ENCODE results near the gene TCF23. TPM values are rescaled to one million over a fixed set of nuclear protein-coding genes. Genes with fewer than 3 reads are reported as not detected.

TCF23 gene
- total and polyA plus RNA-seq, 4 donors: 0.01 to 0.18 (median 0.04) TPM; not detected in 1

DNA sequence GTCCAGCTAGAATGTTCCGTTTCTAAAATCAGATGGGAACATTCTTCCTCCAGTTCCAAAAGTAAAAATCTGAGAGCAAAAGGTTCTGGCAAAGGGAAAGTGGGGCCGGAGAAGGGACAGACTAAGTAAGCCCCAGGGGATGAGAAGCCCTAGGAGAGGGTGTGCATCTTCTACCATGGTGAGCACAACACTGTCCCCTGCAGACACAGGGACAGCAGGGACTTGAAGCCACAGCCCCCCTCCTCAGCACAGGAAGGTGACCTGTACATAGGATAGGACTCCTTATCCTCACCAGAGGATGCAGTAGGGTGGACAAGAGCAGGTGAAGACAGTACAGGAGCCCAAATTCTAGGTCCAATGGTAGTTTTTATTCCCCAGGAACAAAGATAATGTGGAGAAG, 50.4 kb downstream of the TCF23 start:
- H3K4me3 ChIP-seq: no peak overlapping the region
- H3K27ac ChIP-seq (ENCODE audit: low read depth in 1 of 2, low read length in 1 of 2): no peak overlapping the region
- ATAC-seq (ENCODE audit: insufficient read depth, low FRiP score): no peak
- 90 to 95% methylated on average over 2 of the region's 2 CpGs for WGBS, 2 donors
- TF ChIP-seq, protein P1, sequence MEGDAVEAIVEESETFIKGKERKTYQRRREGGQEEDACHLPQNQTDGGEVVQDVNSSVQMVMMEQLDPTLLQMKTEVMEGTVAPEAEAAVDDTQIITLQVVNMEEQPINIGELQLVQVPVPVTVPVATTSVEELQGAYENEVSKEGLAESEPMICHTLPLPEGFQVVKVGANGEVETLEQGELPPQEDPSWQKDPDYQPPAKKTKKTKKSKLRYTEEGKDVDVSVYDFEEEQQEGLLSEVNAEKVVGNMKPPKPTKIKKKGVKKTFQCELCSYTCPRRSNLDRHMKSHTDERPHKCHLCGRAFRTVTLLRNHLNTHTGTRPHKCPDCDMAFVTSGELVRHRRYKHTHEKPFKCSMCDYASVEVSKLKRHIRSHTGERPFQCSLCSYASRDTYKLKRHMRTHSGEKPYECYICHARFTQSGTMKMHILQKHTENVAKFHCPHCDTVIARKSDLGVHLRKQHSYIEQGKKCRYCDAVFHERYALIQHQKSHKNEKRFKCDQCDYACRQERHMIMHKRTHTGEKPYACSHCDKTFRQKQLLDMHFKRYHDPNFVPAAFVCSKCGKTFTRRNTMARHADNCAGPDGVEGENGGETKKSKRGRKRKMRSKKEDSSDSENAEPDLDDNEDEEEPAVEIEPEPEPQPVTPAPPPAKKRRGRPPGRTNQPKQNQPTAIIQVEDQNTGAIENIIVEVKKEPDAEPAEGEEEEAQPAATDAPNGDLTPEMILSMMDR (IDR thresholded peaks at IDR 0.05; ENCODE audit: control extremely low read depth, extremely low read depth): no peak
- no peaks in the 10 kb centered on the region for H3K27me3 ChIP-seq (ENCODE audit: control insufficient read depth in 3 of 3, insufficient read depth in 3 of 3, low read length in 2 of 3)
- H3K9me3 ChIP-seq (ENCODE audit: control insufficient read depth in 4 of 4, insufficient read depth in 3 of 4, low read length in 3 of 4): no peaks in the 10 kb centered on the region
- H3K36me3 ChIP-seq (ENCODE audit: control insufficient read depth in 4 of 4, insufficient read depth in 4 of 4, low read length in 4 of 4): peaks cover 0 to 32% (median 6%) of the 10 kb centered on the region in 4 donors
- H3K4me1 ChIP-seq (ENCODE audit: control insufficient read depth in 5 of 5, insufficient read depth in 5 of 5, low read length in 5 of 5): no peaks in the 10 kb centered on the region
- no peak overlapping the region for H3K9ac ChIP-seq (ENCODE audit: insufficient read depth in 1 of 2, low read length in 2 of 2)
- no peak for DNase-seq

DNA sequence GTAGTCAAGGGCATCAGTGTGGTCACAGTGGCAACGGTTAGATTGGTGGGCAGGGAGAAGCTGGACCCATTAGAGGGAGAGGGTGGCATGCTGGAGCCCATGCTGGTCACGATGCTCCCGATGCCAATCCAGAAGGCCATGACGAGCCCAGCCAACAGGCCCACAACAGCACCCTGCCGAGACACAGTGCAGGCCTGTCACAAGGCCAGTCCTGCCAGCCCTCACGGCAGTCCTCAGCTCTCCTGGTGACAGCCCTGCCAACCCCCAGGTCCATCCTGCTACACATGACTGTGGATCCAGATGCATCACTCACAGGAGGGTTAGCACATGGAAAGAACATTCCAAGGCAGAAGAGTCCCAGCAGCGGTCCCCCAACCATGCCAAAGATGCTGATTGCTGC, 52.9 kb downstream of the TCF23 start:
- H3K36me3 ChIP-seq (ENCODE audit: control insufficient read depth in 4 of 4, insufficient read depth in 4 of 4, low read length in 4 of 4): peaks cover 0 to 50% (median 19%) of the 10 kb centered on the region in 4 donors
- DNase-seq (no peak), ATAC-seq (ENCODE audit: insufficient read depth, low FRiP score) (no peak)
- H3K4me1 ChIP-seq (ENCODE audit: control insufficient read depth in 5 of 5, insufficient read depth in 5 of 5, low read length in 5 of 5): no peaks in the 10 kb centered on the region
- 94 to 97% methylated on average over 7 of the region's 7 CpGs for WGBS, 2 donors
- no peak overlapping the region for H3K27ac ChIP-seq (ENCODE audit: low read depth in 1 of 2, low read length in 1 of 2)
- no peak overlapping the region for H3K4me3 ChIP-seq
- no peaks in the 10 kb centered on the region for H3K27me3 ChIP-seq (ENCODE audit: control insufficient read depth in 3 of 3, insufficient read depth in 3 of 3, low read length in 2 of 3)
- no peak overlapping the region for H3K9ac ChIP-seq (ENCODE audit: insufficient read depth in 1 of 2, low read length in 2 of 2)
- TF ChIP-seq, protein P1 (IDR thresholded peaks at IDR 0.05; ENCODE audit: control extremely low read depth, extremely low read depth): no peak
- H3K9me3 ChIP-seq (ENCODE audit: control insufficient read depth in 4 of 4, insufficient read depth in 3 of 4, low read length in 3 of 4): no peaks in the 10 kb centered on the region

DNA sequence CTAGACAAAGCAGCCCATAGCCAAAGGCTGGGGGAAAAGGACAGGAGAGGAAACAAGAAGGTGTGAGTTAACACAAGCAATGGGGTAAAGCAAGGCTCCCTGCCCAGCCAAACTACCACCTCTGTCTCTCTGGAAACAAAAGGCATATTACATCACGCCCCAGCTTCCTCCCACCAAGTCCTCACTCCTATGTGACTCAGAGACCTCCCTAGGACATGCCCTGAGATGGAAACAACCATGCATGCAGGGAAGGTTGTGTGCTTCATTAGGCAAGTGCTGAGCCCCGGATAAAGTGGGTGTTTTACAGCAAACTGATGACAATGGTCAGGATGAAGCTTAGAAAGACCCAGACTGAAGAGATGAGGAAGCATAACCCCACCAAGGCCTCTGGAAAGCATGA, 54.0 kb downstream of the TCF23 start:
- H3K27ac ChIP-seq (ENCODE audit: low read depth in 1 of 2, low read length in 1 of 2): no peak overlapping the region
- no peaks in the 10 kb centered on the region for H3K4me1 ChIP-seq (ENCODE audit: control insufficient read depth in 5 of 5, insufficient read depth in 5 of 5, low read length in 5 of 5)
- ATAC-seq (ENCODE audit: insufficient read depth, low FRiP score) (no peak), DNase-seq (no peak)
- no peaks in the 10 kb centered on the region for H3K27me3 ChIP-seq (ENCODE audit: control insufficient read depth in 3 of 3, insufficient read depth in 3 of 3, low read length in 2 of 3)
- no peaks in the 10 kb centered on the region for H3K9me3 ChIP-seq (ENCODE audit: control insufficient read depth in 4 of 4, insufficient read depth in 3 of 4, low read length in 3 of 4)
- peaks cover 3 to 59% (median 24%) of the 10 kb centered on the region in 4 donors for H3K36me3 ChIP-seq (ENCODE audit: control insufficient read depth in 4 of 4, insufficient read depth in 4 of 4, low read length in 4 of 4)
- WGBS, 2 donors: 59 to 83% methylated on average over 2 of the region's 2 CpGs
- H3K9ac ChIP-seq (ENCODE audit: insufficient read depth in 1 of 2, low read length in 2 of 2): no peak overlapping the region
- H3K4me3 ChIP-seq: no peak overlapping the region
- TF ChIP-seq, protein P1 (IDR thresholded peaks at IDR 0.05; ENCODE audit: control extremely low read depth, extremely low read depth): no peak

DNA sequence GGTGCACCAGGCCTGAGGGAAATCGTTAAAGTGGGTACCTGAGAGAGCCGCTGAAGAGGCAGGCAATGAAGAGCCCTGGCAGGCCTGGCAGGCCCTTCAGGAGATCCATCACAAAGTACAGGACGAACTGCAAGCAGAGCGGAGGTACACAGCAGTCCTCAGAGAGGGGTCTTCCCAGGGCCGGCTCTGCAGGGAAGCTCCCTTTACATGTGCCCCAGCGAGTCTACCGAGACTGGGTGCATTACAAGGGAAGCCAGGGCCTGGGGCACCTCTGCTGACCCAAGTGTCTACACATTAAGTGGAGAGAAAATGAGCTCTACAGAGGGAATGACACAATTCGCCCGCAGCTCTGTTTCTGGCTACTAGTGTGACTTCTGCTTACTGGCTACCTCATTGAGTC, 54.9 kb downstream of the TCF23 start:
- H3K36me3 ChIP-seq (ENCODE audit: control insufficient read depth in 4 of 4, insufficient read depth in 4 of 4, low read length in 4 of 4): peaks cover 3 to 67% (median 24%) of the 10 kb centered on the region in 4 donors
- no peaks in the 10 kb centered on the region for H3K27me3 ChIP-seq (ENCODE audit: control insufficient read depth in 3 of 3, insufficient read depth in 3 of 3, low read length in 2 of 3)
- no peaks in the 10 kb centered on the region for H3K9me3 ChIP-seq (ENCODE audit: control insufficient read depth in 4 of 4, insufficient read depth in 3 of 4, low read length in 3 of 4)
- TF ChIP-seq, protein P1 (IDR thresholded peaks at IDR 0.05; ENCODE audit: control extremely low read depth, extremely low read depth): no peak
- no peak overlapping the region for H3K9ac ChIP-seq (ENCODE audit: insufficient read depth in 1 of 2, low read length in 2 of 2)
- WGBS, 2 donors: 90 to 95% methylated on average over 9 of the region's 9 CpGs
- ATAC-seq (ENCODE audit: insufficient read depth, low FRiP score) (no peak), DNase-seq (no peak)
- H3K4me1 ChIP-seq (ENCODE audit: control insufficient read depth in 5 of 5, insufficient read depth in 5 of 5, low read length in 5 of 5): no peaks in the 10 kb centered on the region
- H3K4me3 ChIP-seq: no peak overlapping the region
- no peak overlapping the region for H3K27ac ChIP-seq (ENCODE audit: low read depth in 1 of 2, low read length in 1 of 2)
